HG03045 (cell line): Measurements from ENCODE around the gene ZNF24.
A peak's percentile ranks its signal among the peaks of the same experiment; 100 is the strongest.

Source experiments
- ATAC-seq: cut with Tn5 transposase; IDR thresholded peaks from one replicate; pipeline ENCODE4 v1.9.1; 2021; ENCODE audit warnings: mild to moderate bottlenecking, moderate library complexity; ENCODE audit not compliant: unreplicated experiment

Gene ZNF24

GRCh38 chr18:35355140-35355618 is 11.0 kb upstream of the ZNF24 start:
- ATAC-seq: peak; percentile 93

GRCh38 chr18:35352778-35353177 is 8.6 kb upstream of the ZNF24 start:
- no peak for ATAC-seq

GRCh38 chr18:35352283-35352682 is 8.1 kb upstream of the ZNF24 start:
- no peak for ATAC-seq

GRCh38 chr18:35348001-35348400 is 3.8 kb upstream of the ZNF24 start:
- ATAC-seq: no peak

GRCh38 chr18:35345950-35346349 is 1.7 kb upstream of the ZNF24 start:
- ATAC-seq: no peak

- ATAC-seq: no peak
These were observed 1.3 kb upstream of the ZNF24 start for GRCh38 chr18:35345460-35345921.

GRCh38 chr18:35344736-35345459 is 678 bp upstream of the ZNF24 start:
- ATAC-seq: no peak

- ATAC-seq: no peak
These were observed 708 bp downstream of the ZNF24 start for GRCh38 chr18:35343488-35343935.

GRCh38 chr18:35337286-35337685 is 6.9 kb downstream of the ZNF24 start:
- ATAC-seq: no peak

- no peak for ATAC-seq
These were observed 8.4 kb downstream of the ZNF24 start for GRCh38 chr18:35335866-35336265.

GRCh38 chr18:35334821-35335220 is 9.4 kb downstream of the ZNF24 start:
- no peak for ATAC-seq

GRCh38 chr18:35334212-35334611 is 10.0 kb downstream of the ZNF24 start:
- ATAC-seq: no peak

- ATAC-seq: no peak
These were observed 12.7 kb downstream of the ZNF24 start for GRCh38 chr18:35331367-35332087.

GRCh38 chr18:35328868-35329267 is 15.4 kb downstream of the ZNF24 start:
- ATAC-seq: no peak

- no peak for ATAC-seq
These were observed 17.4 kb downstream of the ZNF24 start for GRCh38 chr18:35326695-35327387.

- no peak for ATAC-seq
These were observed 19.1 kb downstream of the ZNF24 start for GRCh38 chr18:35324926-35325655.

GRCh38 chr18:35322486-35323458 is 21.4 kb downstream of the ZNF24 start:
- ATAC-seq: no peak

GRCh38 chr18:35311496-35311895 is 32.7 kb downstream of the ZNF24 start:
- ATAC-seq: no peak

- ATAC-seq: no peak
These were observed 37.5 kb downstream of the ZNF24 start for GRCh38 chr18:35306588-35307250.
